Chondrocyte (in vitro differentiated cells): ENCODE measurements around the gene PCDHA11. TPM values are rescaled to one million over a fixed set of nuclear protein-coding genes. Genes with fewer than 3 reads are reported as not detected.
A peak's percentile ranks its signal among the peaks of the same experiment; 100 is the strongest.
"Not testable (repeated sequence)": the region's sequence is repeated elsewhere in the genome, so short reads cannot be mapped to it uniquely, and the experiment has no call there.

Experiments used
- DNase-seq: peaks from one replicate; pipeline ENCODE4 v3.0.0; 2021; ENCODE audit warnings: mixed read lengths, low spot score
- H3K27ac Mint-ChIP-seq: one replicate; pipeline ENCODE4 v1.8.0; 2021; ENCODE audit warnings: mild to moderate bottlenecking, moderate library complexity, mixed read lengths; ENCODE audit not compliant: unreplicated experiment
- H3K27me3 Mint-ChIP-seq: 2 replicates; pipeline ENCODE4 v1.8.0; 2021; ENCODE audit warnings: low read depth, mixed read lengths
- H3K36me3 Mint-ChIP-seq: 2 replicates; pipeline ENCODE4 v1.8.0; 2021; ENCODE audit warnings: low read depth, mixed read lengths
- H3K4me1 Mint-ChIP-seq: 2 replicates; pipeline ENCODE4 v1.8.0; 2021; ENCODE audit warnings: low read depth, mild to moderate bottlenecking, mixed read lengths
- H3K4me3 Mint-ChIP-seq: one replicate; pipeline ENCODE4 v1.8.0; 2021; ENCODE audit warnings: mild to moderate bottlenecking, moderate library complexity, mixed read lengths; ENCODE audit not compliant: unreplicated experiment
- H3K9me3 Mint-ChIP-seq: 2 replicates; pipeline ENCODE4 v1.8.0; 2021; ENCODE audit warnings: low read depth, mixed read lengths
- CTCF ChIP-seq: fragments of 200-600 bp; sonication (generic); IDR thresholded peaks from 2 replicates; pipeline ENCODE4 v1.5.0; 2021; ENCODE audit warnings: antibody characterized with exemption, mild to moderate bottlenecking, moderate library complexity
- total RNA-seq: library from RNA; stranded (reverse); gene quantifications from 3 replicates; pipeline ENCODE4 v1.2.1, GENCODE V29; 2021

Gene PCDHA11
- total RNA-seq, 1 donor from 2014 or later, result 6.0 TPM

- Mint-ChIP-seq H3K27me3 (no peaks in the 10 kb centered on the region), H3K27ac (no peak overlapping the region), H3K4me1 (peaks cover 6% of the 10 kb centered on the region), H3K4me3 (no peak overlapping the region), H3K36me3 (peaks cover 16% of the 10 kb centered on the region), H3K9me3 (peaks cover 18% of the 10 kb centered on the region)
- peak; percentile 92 for DNase-seq
- no peak for TF ChIP-seq CTCF
Observed at GRCh38 chr5:140835622-140836510, 32.9 kb upstream of the PCDHA11 start.

DNA sequence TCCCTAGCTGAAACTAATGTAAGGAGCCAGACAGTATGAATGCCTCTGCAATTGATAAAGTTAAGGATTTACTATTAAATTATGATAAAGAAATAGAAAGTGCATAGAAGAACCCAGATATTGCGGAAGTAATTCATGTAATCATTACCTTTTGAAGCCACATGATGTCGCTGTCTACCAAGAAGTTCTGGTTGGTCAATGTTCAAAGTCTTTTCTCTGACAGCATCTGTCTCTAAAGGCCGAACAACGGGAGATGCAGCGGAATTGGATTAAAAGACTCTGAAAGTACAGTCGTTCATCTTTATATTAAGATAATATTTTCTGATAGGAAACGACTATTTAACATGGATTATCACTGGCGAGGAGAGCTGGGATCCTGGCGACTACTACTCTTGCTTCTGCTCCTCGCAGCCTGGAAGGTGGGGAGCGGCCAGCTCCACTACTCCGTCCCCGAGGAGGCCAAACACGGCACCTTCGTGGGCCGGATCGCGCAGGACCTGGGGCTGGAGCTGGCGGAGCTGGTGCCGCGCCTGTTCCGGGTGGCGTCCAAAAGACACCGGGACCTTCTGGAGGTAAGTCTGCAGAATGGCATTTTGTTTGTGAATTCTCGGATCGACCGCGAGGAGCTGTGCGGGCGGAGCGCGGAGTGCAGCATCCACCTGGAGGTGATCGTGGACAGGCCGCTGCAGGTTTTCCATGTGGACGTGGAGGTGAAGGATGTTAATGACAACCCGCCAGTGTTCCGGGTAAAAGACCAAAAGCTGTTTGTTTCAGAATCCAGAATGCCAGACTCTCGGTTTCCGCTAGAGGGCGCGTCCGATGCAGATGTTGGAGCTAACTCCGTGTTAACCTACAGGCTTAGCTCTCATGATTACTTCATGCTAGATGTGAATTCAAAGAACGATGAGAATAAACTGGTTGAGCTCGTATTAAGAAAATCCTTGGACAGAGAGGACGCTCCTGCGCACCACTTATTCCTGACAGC, 27.5 kb upstream of the PCDHA11 start, which contains the start of gene PCDHA8:
Gene PCDHA8, plus strand, starts transcription at position 210 of the 985 bp plus-strand sequence. Its CDS starts 135 bp downstream, at position 345.
- peaks cover 9% of the 10 kb centered on the region for H3K36me3 Mint-ChIP-seq
- no peaks in the 10 kb centered on the region for H3K4me1 Mint-ChIP-seq
- H3K27me3 Mint-ChIP-seq, result no peaks in the 10 kb centered on the region
- TF ChIP-seq CTCF, result peak; percentile 15
- no peak for DNase-seq
- H3K9me3 Mint-ChIP-seq, result peaks cover 10% of the 10 kb centered on the region
- H3K4me3 Mint-ChIP-seq, result no peak within 1 kb of the TSS
- H3K27ac Mint-ChIP-seq, result no peak within 1 kb of the TSS

- Mint-ChIP-seq H3K27me3 (no peaks in the 10 kb centered on the region), H3K4me3 (no peak overlapping the region), H3K36me3 (peaks cover 11% of the 10 kb centered on the region), H3K27ac (no peak overlapping the region), H3K9me3 (peaks cover 17% of the 10 kb centered on the region), H3K4me1 (no peaks in the 10 kb centered on the region)
- TF ChIP-seq CTCF, result no peak
- DNase-seq, result no peak
Observed at GRCh38 chr5:140842798-140843733, 25.7 kb upstream of the PCDHA11 start.

GRCh38 chr5:140848139-140849102, 20.3 kb upstream of the PCDHA11 start, which contains the start of gene PCDHA9:
PCDHA9 (plus strand) TSS chr5:140848382; CDS start chr5:140848496, 114 bp downstream.
- H3K9me3 Mint-ChIP-seq, DNase-seq, H3K27me3 Mint-ChIP-seq, H3K4me1 Mint-ChIP-seq, H3K27ac Mint-ChIP-seq, H3K36me3 Mint-ChIP-seq: not testable (repeated sequence)
- H3K4me3 Mint-ChIP-seq, result peak within 1 kb of the TSS; percentile 52

DNA sequence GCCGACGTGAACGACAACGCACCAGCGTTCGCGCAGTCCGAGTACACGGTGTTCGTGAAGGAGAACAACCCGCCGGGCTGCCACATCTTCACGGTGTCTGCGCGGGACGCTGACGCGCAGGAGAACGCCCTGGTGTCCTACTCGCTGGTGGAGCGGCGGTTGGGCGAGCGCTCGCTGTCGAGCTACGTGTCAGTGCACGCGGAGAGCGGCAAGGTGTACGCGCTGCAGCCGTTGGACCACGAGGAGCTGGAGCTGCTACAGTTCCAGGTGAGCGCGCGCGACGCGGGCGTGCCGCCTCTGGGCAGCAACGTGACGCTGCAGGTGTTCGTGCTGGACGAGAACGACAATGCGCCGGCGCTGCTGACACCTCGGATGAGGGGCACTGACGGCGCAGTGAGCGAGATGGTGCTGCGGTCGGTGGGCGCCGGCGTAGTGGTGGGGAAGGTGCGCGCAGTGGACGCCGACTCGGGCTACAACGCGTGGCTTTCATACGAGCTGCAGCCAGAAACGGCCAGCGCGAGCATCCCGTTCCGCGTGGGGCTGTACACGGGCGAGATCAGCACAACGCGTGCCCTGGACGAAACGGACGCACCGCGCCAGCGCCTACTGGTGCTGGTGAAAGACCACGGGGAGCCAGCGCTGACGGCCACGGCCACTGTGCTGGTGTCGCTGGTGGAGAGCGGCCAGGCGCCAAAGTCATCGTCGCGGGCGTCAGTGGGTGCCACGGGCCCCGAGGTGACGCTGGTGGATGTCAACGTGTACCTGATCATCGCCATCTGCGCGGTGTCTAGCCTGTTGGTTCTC, 18.7 kb upstream of the PCDHA11 start:
- not testable (repeated sequence) for H3K36me3 Mint-ChIP-seq, H3K27ac Mint-ChIP-seq, DNase-seq, H3K27me3 Mint-ChIP-seq, H3K9me3 Mint-ChIP-seq, H3K4me3 Mint-ChIP-seq, H3K4me1 Mint-ChIP-seq
